ENCODE data around the gene SMAGP.

- TF ChIP-seq EZH2 (IDR thresholded peaks at IDR 0.05; ENCODE audit: borderline replicate concordance, low read length) = no peak
- TF ChIP-seq, protein P1, sequence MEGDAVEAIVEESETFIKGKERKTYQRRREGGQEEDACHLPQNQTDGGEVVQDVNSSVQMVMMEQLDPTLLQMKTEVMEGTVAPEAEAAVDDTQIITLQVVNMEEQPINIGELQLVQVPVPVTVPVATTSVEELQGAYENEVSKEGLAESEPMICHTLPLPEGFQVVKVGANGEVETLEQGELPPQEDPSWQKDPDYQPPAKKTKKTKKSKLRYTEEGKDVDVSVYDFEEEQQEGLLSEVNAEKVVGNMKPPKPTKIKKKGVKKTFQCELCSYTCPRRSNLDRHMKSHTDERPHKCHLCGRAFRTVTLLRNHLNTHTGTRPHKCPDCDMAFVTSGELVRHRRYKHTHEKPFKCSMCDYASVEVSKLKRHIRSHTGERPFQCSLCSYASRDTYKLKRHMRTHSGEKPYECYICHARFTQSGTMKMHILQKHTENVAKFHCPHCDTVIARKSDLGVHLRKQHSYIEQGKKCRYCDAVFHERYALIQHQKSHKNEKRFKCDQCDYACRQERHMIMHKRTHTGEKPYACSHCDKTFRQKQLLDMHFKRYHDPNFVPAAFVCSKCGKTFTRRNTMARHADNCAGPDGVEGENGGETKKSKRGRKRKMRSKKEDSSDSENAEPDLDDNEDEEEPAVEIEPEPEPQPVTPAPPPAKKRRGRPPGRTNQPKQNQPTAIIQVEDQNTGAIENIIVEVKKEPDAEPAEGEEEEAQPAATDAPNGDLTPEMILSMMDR (conservative IDR thresholded peaks at IDR 0.05 in 1 of 2, IDR thresholded peaks at IDR 0.05 in 1 of 2; ENCODE audit: extremely low read depth in 1 of 2, insufficient read depth in 1 of 2, low read depth in 1 of 2, low read length in 2 of 2) = no peak
These were observed 51.5 kb downstream of the SMAGP start for GRCh38 chr12:51218607-51219161.
